ENCODE measurements around the gene ZNF813. TPM values are rescaled to one million over a fixed set of nuclear protein-coding genes. Genes with fewer than 3 reads are reported as not detected.

ZNF813 gene
- total RNA-seq, 1 experiment from 2014 or later, result 6.3 TPM

DNA sequence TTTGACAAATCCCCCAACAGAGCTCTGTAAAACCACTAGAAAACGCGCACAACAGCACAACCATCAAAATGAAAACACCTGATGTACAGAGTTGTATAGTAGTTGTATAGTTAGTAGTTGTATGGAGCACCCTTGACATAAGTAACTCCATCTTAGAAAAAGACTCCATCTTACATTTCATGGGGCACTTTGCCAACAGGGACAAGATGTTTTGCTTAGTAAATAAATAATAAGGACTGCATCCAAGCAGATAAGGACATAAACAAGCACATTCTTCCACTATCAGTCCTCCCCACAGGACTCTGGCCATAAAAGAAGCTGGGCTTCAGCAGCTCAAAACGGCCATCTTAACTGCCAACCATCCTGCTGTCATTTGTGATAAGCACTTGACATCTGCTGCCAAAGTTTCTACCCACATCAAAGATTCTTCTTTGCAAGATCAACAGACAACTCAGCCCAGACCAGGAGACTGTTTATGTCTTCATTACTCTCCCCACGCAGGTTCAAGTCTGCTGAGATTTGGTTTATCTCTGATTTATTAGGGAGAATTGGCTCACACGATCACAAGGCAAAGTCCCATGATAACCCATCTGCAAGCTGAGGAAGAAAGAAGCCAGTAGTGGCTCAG, 49.7 kb downstream of the ZNF813 start:
- Histone ChIP-seq H3K27me3 (ENCODE audit: insufficient read depth, low read depth) (no peaks in the 10 kb centered on the region), H2AFZ (no peak overlapping the region), H3K4me1 (replicated peaks; ENCODE audit: insufficient read depth) (peaks cover 8% of the 10 kb centered on the region), H3K27ac (no peak overlapping the region), H3K4me2 (no peak overlapping the region), H3K9me2 (ENCODE audit: insufficient read depth) (no peaks in the 10 kb centered on the region), H4K20me1 (ENCODE audit: insufficient read depth) (no peaks in the 10 kb centered on the region), H3K9me3 (ENCODE audit: insufficient read depth, low read depth) (peaks cover 7% of the 10 kb centered on the region), H3F3A (ENCODE audit: insufficient read depth, low read depth) (peaks cover 7% of the 10 kb centered on the region; the same call in 1 of the 2 replicates), H3K79me2 (ENCODE audit: low read depth) (peaks cover 10% of the 10 kb centered on the region), H3K36me3 (ENCODE audit: low read depth) (no peaks in the 10 kb centered on the region), H3K4me3 (no peak overlapping the region)
- BruUV-seq (replicated peaks), result no TSS peak
- ChIA-PET CTCF (no interaction called here), POLR2A (ENCODE audit: unreplicated experiment) (no interaction called here)
- intact Hi-C loops (cut with micrococcal nuclease; ENCODE audit: unreplicated experiment), result loop anchor here (10.0 kb wide), 1 partner anchor 82 kb away; the partner anchor contains the start of gene ZNF761
- TF ChIP-seq, protein P1, sequence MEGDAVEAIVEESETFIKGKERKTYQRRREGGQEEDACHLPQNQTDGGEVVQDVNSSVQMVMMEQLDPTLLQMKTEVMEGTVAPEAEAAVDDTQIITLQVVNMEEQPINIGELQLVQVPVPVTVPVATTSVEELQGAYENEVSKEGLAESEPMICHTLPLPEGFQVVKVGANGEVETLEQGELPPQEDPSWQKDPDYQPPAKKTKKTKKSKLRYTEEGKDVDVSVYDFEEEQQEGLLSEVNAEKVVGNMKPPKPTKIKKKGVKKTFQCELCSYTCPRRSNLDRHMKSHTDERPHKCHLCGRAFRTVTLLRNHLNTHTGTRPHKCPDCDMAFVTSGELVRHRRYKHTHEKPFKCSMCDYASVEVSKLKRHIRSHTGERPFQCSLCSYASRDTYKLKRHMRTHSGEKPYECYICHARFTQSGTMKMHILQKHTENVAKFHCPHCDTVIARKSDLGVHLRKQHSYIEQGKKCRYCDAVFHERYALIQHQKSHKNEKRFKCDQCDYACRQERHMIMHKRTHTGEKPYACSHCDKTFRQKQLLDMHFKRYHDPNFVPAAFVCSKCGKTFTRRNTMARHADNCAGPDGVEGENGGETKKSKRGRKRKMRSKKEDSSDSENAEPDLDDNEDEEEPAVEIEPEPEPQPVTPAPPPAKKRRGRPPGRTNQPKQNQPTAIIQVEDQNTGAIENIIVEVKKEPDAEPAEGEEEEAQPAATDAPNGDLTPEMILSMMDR (conservative IDR thresholded peaks at IDR 0.05), result no peak
- TF ChIP-seq EZH2 (IDR thresholded peaks at IDR 0.05; ENCODE audit: low read depth), result no peak
- no peak for DNase-seq

DNA sequence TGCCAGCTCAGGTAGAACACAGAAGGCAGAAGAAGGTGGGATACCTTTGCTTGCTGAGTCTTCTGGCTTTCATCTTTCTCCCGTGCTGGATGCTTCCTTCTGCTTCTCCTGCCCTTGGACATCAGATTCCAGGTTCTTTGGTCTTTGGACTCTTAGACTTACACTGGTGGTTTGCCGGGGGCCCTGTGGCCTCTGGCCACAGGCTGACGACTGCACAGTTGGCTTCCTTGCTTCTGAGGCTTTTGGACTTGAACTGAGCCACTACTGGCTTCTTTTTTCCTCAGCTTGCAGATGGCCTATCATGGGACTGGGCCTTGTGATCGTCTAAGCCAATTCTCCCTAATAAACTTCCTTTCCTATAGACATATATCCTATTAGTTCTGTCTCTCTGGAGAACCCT, 50.6 kb downstream of the ZNF813 start:
- POLR2A ChIA-PET (ENCODE audit: unreplicated experiment), result no interaction called here
- Histone ChIP-seq H3K9me2 (ENCODE audit: insufficient read depth) (no peaks in the 10 kb centered on the region), H3K4me3 (no peak overlapping the region), H3K27me3 (ENCODE audit: insufficient read depth, low read depth) (no peaks in the 10 kb centered on the region), H3K9me3 (ENCODE audit: insufficient read depth, low read depth) (peaks cover 7% of the 10 kb centered on the region), H4K20me1 (ENCODE audit: insufficient read depth) (no peaks in the 10 kb centered on the region), H3K4me1 (replicated peaks; ENCODE audit: insufficient read depth) (peaks cover 14% of the 10 kb centered on the region), H3K4me2 (no peak overlapping the region), H2AFZ (no peak overlapping the region), H3K36me3 (ENCODE audit: low read depth) (peaks cover 3% of the 10 kb centered on the region; the same call in 1 of the 2 replicates), H3F3A (ENCODE audit: insufficient read depth, low read depth) (peaks cover 7% of the 10 kb centered on the region; the same call in 1 of the 2 replicates), H3K27ac (no peak overlapping the region), H3K79me2 (ENCODE audit: low read depth) (peaks cover 15% of the 10 kb centered on the region)
- no TSS peak for BruUV-seq (replicated peaks)
- intact Hi-C loops (cut with micrococcal nuclease; ENCODE audit: unreplicated experiment), result loop anchor here (10.0 kb wide), 1 partner anchor 83 kb away; the partner anchor contains the start of gene ZNF761
- DNase-seq, result no peak
- no peak for TF ChIP-seq EZH2 (IDR thresholded peaks at IDR 0.05; ENCODE audit: low read depth)
- TF ChIP-seq, protein P1 (conservative IDR thresholded peaks at IDR 0.05), result no peak
- CTCF ChIA-PET, result interaction anchor here (0.6 kb wide), 1 partner anchor 17 kb away, joined by 3 read pairs; no protein-coding TSS in a partner anchor

DNA sequence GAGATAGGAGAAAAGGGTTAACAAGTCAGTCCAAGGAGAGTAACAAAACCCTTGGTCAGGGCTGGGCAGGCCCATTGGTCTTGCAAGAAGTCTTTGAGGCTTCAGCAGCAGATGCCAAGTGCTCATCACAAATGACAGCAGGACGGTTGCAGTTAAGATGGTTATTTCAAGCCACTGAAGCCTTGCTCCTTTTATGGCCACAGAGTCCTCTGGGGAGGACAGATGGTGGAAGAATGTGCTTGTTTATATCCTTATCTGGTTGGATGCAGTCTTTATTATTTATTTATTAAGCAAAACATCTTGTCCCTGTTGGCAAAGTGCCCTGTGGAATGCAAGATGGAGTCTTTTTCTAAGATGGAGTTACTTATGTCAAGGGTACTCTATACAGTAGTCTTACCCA, 51.2 kb downstream of the ZNF813 start:
- intact Hi-C loops (cut with micrococcal nuclease; ENCODE audit: unreplicated experiment), result loop anchor here (10.0 kb wide), 1 partner anchor 84 kb away; the partner anchor contains the start of gene ZNF761
- Histone ChIP-seq H3K27ac (no peak overlapping the region), H3F3A (ENCODE audit: insufficient read depth, low read depth) (peaks cover 7% of the 10 kb centered on the region; the same call in 1 of the 2 replicates), H4K20me1 (ENCODE audit: insufficient read depth) (no peaks in the 10 kb centered on the region), H3K36me3 (ENCODE audit: low read depth) (peaks cover 3% of the 10 kb centered on the region; the same call in 1 of the 2 replicates), H3K4me1 (replicated peaks; ENCODE audit: insufficient read depth) (peaks cover 14% of the 10 kb centered on the region), H2AFZ (no peak overlapping the region), H3K9me3 (ENCODE audit: insufficient read depth, low read depth) (peaks cover 7% of the 10 kb centered on the region), H3K9me2 (ENCODE audit: insufficient read depth) (no peaks in the 10 kb centered on the region), H3K4me2 (no peak overlapping the region), H3K4me3 (no peak overlapping the region), H3K27me3 (ENCODE audit: insufficient read depth, low read depth) (no peaks in the 10 kb centered on the region), H3K79me2 (ENCODE audit: low read depth) (peaks cover 15% of the 10 kb centered on the region)
- TF ChIP-seq, protein P1 (conservative IDR thresholded peaks at IDR 0.05), result no peak
- no peak for TF ChIP-seq EZH2 (IDR thresholded peaks at IDR 0.05; ENCODE audit: low read depth)
- ChIA-PET POLR2A (ENCODE audit: unreplicated experiment) (no interaction called here), CTCF (interaction anchor here (0.6 kb wide), 1 partner anchor 18 kb away, joined by 3 read pairs; no protein-coding TSS in a partner anchor)
- no peak for DNase-seq
- BruUV-seq (replicated peaks), result no TSS peak

All from PC-9 (cell line).